Fibroblast of skin of left quadriceps (primary cell): ENCODE results near the gene NACAD.

ENCODE experiments used
- DNase-seq, 2 experiments: peaks; one replicate each; pipeline ENCODE4 v3.0.0-alpha.2; 2013; ENCODE audit warnings: low read depth in 2 of 2

The NACAD gene

GRCh38 chr7:45075355-45075644 lies 13.5 kb downstream of the NACAD start:
- DNase-seq = no peak

GRCh38 chr7:45074528-45075354 lies 14.0 kb downstream of the NACAD start:
- DNase-seq = no peak

GRCh38 chr7:45073786-45074527 lies 14.8 kb downstream of the NACAD start:
- no peak for DNase-seq

GRCh38 chr7:45073031-45073785 lies 15.6 kb downstream of the NACAD start:
- DNase-seq = no peak

- no peak for DNase-seq
Observed at GRCh38 chr7:45072131-45073030, 16.4 kb downstream of the NACAD start.

GRCh38 chr7:45071528-45071927 lies 17.2 kb downstream of the NACAD start:
- no peak for DNase-seq

- DNase-seq = no peak
Observed at GRCh38 chr7:45070254-45070642, 18.5 kb downstream of the NACAD start.

GRCh38 chr7:45069444-45070253 lies 19.1 kb downstream of the NACAD start:
- DNase-seq = no peak

GRCh38 chr7:45068236-45069023 lies 20.3 kb downstream of the NACAD start:
- no peak for DNase-seq

GRCh38 chr7:45067582-45067981 lies 21.2 kb downstream of the NACAD start:
- no peak for DNase-seq

GRCh38 chr7:45066409-45066808 lies 22.4 kb downstream of the NACAD start:
- DNase-seq = no peak

GRCh38 chr7:45065031-45065995 lies 23.5 kb downstream of the NACAD start:
- DNase-seq = no peak

- DNase-seq = no peak
Observed at GRCh38 chr7:45064047-45064725, 24.6 kb downstream of the NACAD start.

- DNase-seq = no peak
Observed at GRCh38 chr7:45061806-45062425, 26.9 kb downstream of the NACAD start.

GRCh38 chr7:45061352-45061751 lies 27.4 kb downstream of the NACAD start:
- DNase-seq = no peak

GRCh38 chr7:45060295-45060694 lies 28.5 kb downstream of the NACAD start:
- no peak for DNase-seq

GRCh38 chr7:45057878-45058277 lies 30.9 kb downstream of the NACAD start:
- no peak for DNase-seq
